ENCODE data around the gene OSTM1. TPM values are rescaled to one million over a fixed set of nuclear protein-coding genes. Genes with fewer than 3 reads are reported as not detected.

The OSTM1 gene
- total and polyA plus RNA-seq, 2 experiments from 2014 or later = 17.4 to 28.1 TPM

- no peaks in the 10 kb centered on the region for H3F3A ChIP-seq (replicated peaks; ENCODE audit: low read depth)
- H3K4me1 ChIP-seq (ENCODE audit: insufficient read depth) = peaks cover 14% of the 10 kb centered on the region
- no peak for DNase-seq (ENCODE audit: low spot score)
- H3K36me3 Mint-ChIP-seq (ENCODE audit: low read depth) = no peaks in the 10 kb centered on the region
- no peak for TF ChIP-seq ZNF331 (CRISPR knock-in tag; IDR thresholded peaks at IDR 0.05; ENCODE audit: low read depth)
- TF ChIP-seq STAT1 (IDR thresholded peaks at IDR 0.05; ENCODE audit: unreplicated experiment) = no peak
- no peak for TF ChIP-seq JUNB (IDR thresholded peaks at IDR 0.05; ENCODE audit: unreplicated experiment)
- TF ChIP-seq CTCF (conservative IDR thresholded peaks at IDR 0.05; ENCODE audit: low read depth in 2 of 2) = no peak
- TF ChIP-seq ETS1 (IDR thresholded peaks at IDR 0.05) = no peak
- no peak for TF ChIP-seq REST (IDR thresholded peaks at IDR 0.05; ENCODE audit: unreplicated experiment)
- TF ChIP-seq NANOG (IDR thresholded peaks at IDR 0.05; ENCODE audit: borderline replicate concordance) = no peak
- no peak for TF ChIP-seq ZNF114 (CRISPR knock-in tag; IDR thresholded peaks at IDR 0.05)
- no peak for TF ChIP-seq POLR2AphosphoS5 (IDR thresholded peaks at IDR 0.05; ENCODE audit: low read depth)
- no peak for TF ChIP-seq CREB1 (CRISPR knock-in tag; IDR thresholded peaks at IDR 0.05; ENCODE audit: low read depth)
- TF ChIP-seq EZH2 (IDR thresholded peaks at IDR 0.05; ENCODE audit: low read depth, unreplicated experiment) = no peak
- no peak for TF ChIP-seq EZH2phosphoT487 (IDR thresholded peaks at IDR 0.05; ENCODE audit: unreplicated experiment)
- TF ChIP-seq ZNF462 (CRISPR knock-in tag; IDR thresholded peaks at IDR 0.05) = no peak
- H4K20me1 ChIP-seq (replicated peaks; ENCODE audit: insufficient read depth) = no peaks in the 10 kb centered on the region
- no peak overlapping the region for H3K4me2 ChIP-seq
- peaks cover 18% of the 10 kb centered on the region for H3K4me1 Mint-ChIP-seq
- H3K4me3 Mint-ChIP-seq = no peak overlapping the region
- no peaks in the 10 kb centered on the region for H3K9me3 Mint-ChIP-seq
- no peaks in the 10 kb centered on the region for H3K36me3 ChIP-seq (ENCODE audit: insufficient read depth)
- H3K27ac Mint-ChIP-seq = no peak overlapping the region
- no peak overlapping the region for H3K27ac ChIP-seq (ENCODE audit: low read depth)
- no peaks in the 10 kb centered on the region for H3K79me2 ChIP-seq (replicated peaks; ENCODE audit: insufficient read depth)
- H3K27me3 ChIP-seq (ENCODE audit: insufficient read depth) = no peaks in the 10 kb centered on the region
- H3K9me2 ChIP-seq (ENCODE audit: insufficient read depth) = no peaks in the 10 kb centered on the region
- H2AFZ ChIP-seq = no peak overlapping the region
- peaks cover 6% of the 10 kb centered on the region for H3K27me3 Mint-ChIP-seq (ENCODE audit: insufficient read depth, low read depth, poor library complexity)
- ATAC-seq = no peak
- no peak overlapping the region for H3K4me3 ChIP-seq
Observed at GRCh38 chr6:108102965-108103364, 28.4 kb upstream of the OSTM1 start.

Measured in GM23338 (cell line).